NB4 (cell line): ENCODE data around the gene SEMA4G.

Experiments used
- DNase-seq: peaks from one replicate; pipeline ENCODE4 v3.0.0; 2010; ENCODE audit warnings: low read depth
- H3K4me3 ChIP-seq: one replicate; pipeline ENCODE4 v1.5.1; 2011; ENCODE audit warnings: mild to moderate bottlenecking, low read depth, low read length, moderate library complexity
- CTCF ChIP-seq: IDR thresholded peaks from one replicate; pipeline ENCODE4 v1.5.1; 2012; ENCODE audit warnings: low read depth, low read length
- MAX ChIP-seq: IDR thresholded peaks from 2 replicates; pipeline ENCODE4 v1.6.1; 2011; ENCODE audit warnings: low read depth, low read length
- MYC ChIP-seq: IDR thresholded peaks from 2 replicates; pipeline ENCODE4 v1.6.1; 2011; ENCODE audit warnings: low read depth, low read length
- POLR2A ChIP-seq: IDR thresholded peaks from 2 replicates; pipeline ENCODE4 v1.6.1; 2011; ENCODE audit warnings: mild to moderate bottlenecking; ENCODE audit not compliant: insufficient read length; ENCODE audit errors: extremely low read depth

Gene SEMA4G

GRCh38 chr10:100934084-100934659 is 35.1 kb upstream of the SEMA4G start:
- DNase-seq, result peak; percentile 37
- H3K4me3 ChIP-seq, result no peak overlapping the region
- TF ChIP-seq MYC, result no peak
- peak; percentile 67 for TF ChIP-seq CTCF

- H3K4me3 ChIP-seq, result no peak overlapping the region
- no peak for TF ChIP-seq MAX
- TF ChIP-seq POLR2A, result no peak
- TF ChIP-seq CTCF, result no peak
- no peak for TF ChIP-seq MYC
- DNase-seq, result no peak
These were observed 29.4 kb upstream of the SEMA4G start for GRCh38 chr10:100939763-100940344.

GRCh38 chr10:100942229-100942628 is 27.1 kb upstream of the SEMA4G start:
- DNase-seq, result no peak
- TF ChIP-seq MAX, result no peak
- TF ChIP-seq CTCF, result no peak
- TF ChIP-seq POLR2A, result no peak

GRCh38 chr10:100943508-100943907 is 25.8 kb upstream of the SEMA4G start:
- no peak for DNase-seq
- no peak for TF ChIP-seq MAX
- no peak for TF ChIP-seq POLR2A
- TF ChIP-seq CTCF, result no peak
- TF ChIP-seq MYC, result no peak
- no peak overlapping the region for H3K4me3 ChIP-seq

More at GRCh38 chr10:100942229-100942628, 27.1 kb upstream of the SEMA4G start:
- H3K4me3 ChIP-seq, result no peak overlapping the region

GRCh38 chr10:100945754-100946153 is 23.6 kb upstream of the SEMA4G start:
- TF ChIP-seq MYC, result no peak
- TF ChIP-seq POLR2A, result no peak
- no peak for TF ChIP-seq MAX
- no peak for TF ChIP-seq CTCF
- no peak for DNase-seq
- no peak overlapping the region for H3K4me3 ChIP-seq

- H3K4me3 ChIP-seq, result no peak overlapping the region
- no peak for TF ChIP-seq MYC
- TF ChIP-seq MAX, result no peak
- TF ChIP-seq POLR2A, result no peak
- TF ChIP-seq CTCF, result no peak
- DNase-seq, result no peak
These were observed 20.4 kb upstream of the SEMA4G start for GRCh38 chr10:100948916-100949315.
